Measurements from ENCODE around the gene TP53.

GRCh38 chr17:7697828-7698588 lies 10.7 kb upstream of the TP53 start:
- TF ChIP-seq CTCF (IDR thresholded peaks at IDR 0.05 in 4 of 5, conservative IDR thresholded peaks at IDR 0.05 in 1 of 5) (no peak), POLR2A (IDR thresholded peaks at IDR 0.05) (no peak)

Data from gastrocnemius medialis (tissue), 4 donors.